Measurements from ENCODE around the gene CELF2. TPM values are rescaled to one million over a fixed set of nuclear protein-coding genes. Genes with fewer than 3 reads are reported as not detected.
A peak's percentile ranks its signal among the peaks of the same experiment; 100 is the strongest.

The CELF2 gene
- total RNA-seq, 4 donors from 2014 or later: 27.0 to 44.1 (median 31.3) TPM

DNA sequence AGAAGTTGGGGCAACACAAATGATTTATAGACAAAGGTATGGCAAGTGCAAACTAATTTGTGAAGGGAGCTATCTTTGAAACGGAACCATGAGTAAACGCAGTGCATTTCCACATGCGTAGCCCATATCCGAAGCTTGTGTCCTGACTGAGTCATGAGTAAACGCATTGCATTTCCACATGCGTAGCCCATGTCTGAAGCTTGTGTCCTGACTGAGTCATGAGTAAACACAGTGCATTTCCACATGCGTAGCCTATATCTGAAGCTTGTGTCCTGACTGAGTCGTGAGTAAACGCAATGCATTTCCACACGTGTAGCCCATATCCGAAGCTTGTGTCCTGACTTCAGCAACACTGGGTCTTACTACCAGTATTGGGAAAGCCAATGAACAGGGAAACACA is 95.0 kb downstream of the CELF2 start:
- Histone ChIP-seq H3K36me3 (no peaks in the 10 kb centered on the region), H3K9me3 (no peaks in the 10 kb centered on the region), H3K27me3 (no peaks in the 10 kb centered on the region), H3K27ac (no peak overlapping the region), H3K4me1 (peaks cover 0 to 6% (median 0%) of the 10 kb centered on the region in 4 donors), H3K4me3 (no peak overlapping the region)
- in situ Hi-C loops (cut with MboI; ENCODE audit: low pct_ligation_motif_present in 1 of 4, low pct_unique_long_range_greater_than_20kb in 1 of 4, low sequenced_read_pairs in 3 of 4) (no loop called here), intact Hi-C loops (cut with DNase I; ENCODE audit: low total_unique reads) (no loop called here)
- DNase-seq: no peak
- TF ChIP-seq, protein P1, sequence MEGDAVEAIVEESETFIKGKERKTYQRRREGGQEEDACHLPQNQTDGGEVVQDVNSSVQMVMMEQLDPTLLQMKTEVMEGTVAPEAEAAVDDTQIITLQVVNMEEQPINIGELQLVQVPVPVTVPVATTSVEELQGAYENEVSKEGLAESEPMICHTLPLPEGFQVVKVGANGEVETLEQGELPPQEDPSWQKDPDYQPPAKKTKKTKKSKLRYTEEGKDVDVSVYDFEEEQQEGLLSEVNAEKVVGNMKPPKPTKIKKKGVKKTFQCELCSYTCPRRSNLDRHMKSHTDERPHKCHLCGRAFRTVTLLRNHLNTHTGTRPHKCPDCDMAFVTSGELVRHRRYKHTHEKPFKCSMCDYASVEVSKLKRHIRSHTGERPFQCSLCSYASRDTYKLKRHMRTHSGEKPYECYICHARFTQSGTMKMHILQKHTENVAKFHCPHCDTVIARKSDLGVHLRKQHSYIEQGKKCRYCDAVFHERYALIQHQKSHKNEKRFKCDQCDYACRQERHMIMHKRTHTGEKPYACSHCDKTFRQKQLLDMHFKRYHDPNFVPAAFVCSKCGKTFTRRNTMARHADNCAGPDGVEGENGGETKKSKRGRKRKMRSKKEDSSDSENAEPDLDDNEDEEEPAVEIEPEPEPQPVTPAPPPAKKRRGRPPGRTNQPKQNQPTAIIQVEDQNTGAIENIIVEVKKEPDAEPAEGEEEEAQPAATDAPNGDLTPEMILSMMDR (IDR thresholded peaks at IDR 0.05): no peak
- TF ChIP-seq POLR2A (IDR thresholded peaks at IDR 0.05) (no peak), EP300 (IDR thresholded peaks at IDR 0.05; ENCODE audit: low read depth) (no peak), POLR2AphosphoS5 (IDR thresholded peaks at IDR 0.05) (no peak)
- WGBS, 2 donors (ENCODE audit: low coverage in 1 of 2): 91 to 96% methylated on average over 11 of the region's 11 CpGs

GRCh38 chr10:11113156-11113555 is 95.5 kb downstream of the CELF2 start:
- DNase-seq: no peak
- no peak overlapping the region for H3K4me3 ChIP-seq
- in situ Hi-C loops (cut with MboI; ENCODE audit: low pct_ligation_motif_present in 1 of 4, low pct_unique_long_range_greater_than_20kb in 1 of 4, low sequenced_read_pairs in 3 of 4) (no loop called here), intact Hi-C loops (cut with DNase I; ENCODE audit: low total_unique reads) (no loop called here)
- 63 to 92% methylated on average over 3 to 4 of the region's 4 CpGs for WGBS, 2 donors (ENCODE audit: low coverage in 1 of 2)
- H3K4me1 ChIP-seq: peaks cover 0 to 6% (median 0%) of the 10 kb centered on the region in 4 donors
- TF ChIP-seq EP300 (IDR thresholded peaks at IDR 0.05; ENCODE audit: low read depth) (no peak), POLR2A (IDR thresholded peaks at IDR 0.05) (no peak), POLR2AphosphoS5 (IDR thresholded peaks at IDR 0.05) (no peak)
- TF ChIP-seq, protein P1 (IDR thresholded peaks at IDR 0.05): peak in 4 of 5 experiments; percentile 18 to 30 (median 24)
- no peaks in the 10 kb centered on the region for H3K36me3 ChIP-seq
- no peaks in the 10 kb centered on the region for H3K27me3 ChIP-seq
- H3K9me3 ChIP-seq: no peaks in the 10 kb centered on the region
- H3K27ac ChIP-seq: no peak overlapping the region

GRCh38 chr10:11114269-11114668 is 96.6 kb downstream of the CELF2 start:
- in situ Hi-C loops (cut with MboI; ENCODE audit: low pct_ligation_motif_present in 1 of 4, low pct_unique_long_range_greater_than_20kb in 1 of 4, low sequenced_read_pairs in 3 of 4): no loop called here
- WGBS, 2 donors (ENCODE audit: low coverage in 1 of 2): 96 to 100% methylated on average over 2 of the region's 2 CpGs
- no peaks in the 10 kb centered on the region for H3K9me3 ChIP-seq

GRCh38 chr10:11115337-11115736 is 97.7 kb downstream of the CELF2 start:
- Histone ChIP-seq H3K27ac (no peak overlapping the region), H3K9me3 (no peaks in the 10 kb centered on the region), H3K4me3 (no peak overlapping the region), H3K4me1 (peaks cover 0 to 6% (median 0%) of the 10 kb centered on the region in 4 donors), H3K36me3 (no peaks in the 10 kb centered on the region), H3K27me3 (no peaks in the 10 kb centered on the region)
- DNase-seq: no peak
- TF ChIP-seq POLR2AphosphoS5 (IDR thresholded peaks at IDR 0.05): no peak
- TF ChIP-seq, protein P1 (IDR thresholded peaks at IDR 0.05): no peak
- no peak for TF ChIP-seq POLR2A (IDR thresholded peaks at IDR 0.05)
- no peak for TF ChIP-seq EP300 (IDR thresholded peaks at IDR 0.05; ENCODE audit: low read depth)
- in situ Hi-C loops (cut with MboI; ENCODE audit: low pct_ligation_motif_present in 1 of 4, low pct_unique_long_range_greater_than_20kb in 1 of 4, low sequenced_read_pairs in 3 of 4) (no loop called here), intact Hi-C loops (cut with DNase I; ENCODE audit: low total_unique reads) (no loop called here)
- WGBS, 2 donors (ENCODE audit: low coverage in 1 of 2): 85 to 86% methylated on average over 3 of the region's 3 CpGs

More at GRCh38 chr10:11114269-11114668, 96.6 kb downstream of the CELF2 start:
- H3K36me3 ChIP-seq: no peaks in the 10 kb centered on the region
- intact Hi-C loops (cut with DNase I; ENCODE audit: low total_unique reads): no loop called here
- H3K4me3 ChIP-seq: no peak overlapping the region
- no peaks in the 10 kb centered on the region for H3K27me3 ChIP-seq
- no peak for TF ChIP-seq POLR2A (IDR thresholded peaks at IDR 0.05)
- TF ChIP-seq, protein P1 (IDR thresholded peaks at IDR 0.05): no peak
- TF ChIP-seq POLR2AphosphoS5 (IDR thresholded peaks at IDR 0.05): no peak
- TF ChIP-seq EP300 (IDR thresholded peaks at IDR 0.05; ENCODE audit: low read depth): no peak
- no peak overlapping the region for H3K27ac ChIP-seq
- H3K4me1 ChIP-seq: peaks cover 0 to 6% (median 0%) of the 10 kb centered on the region in 4 donors
- DNase-seq: no peak
